Neural cell (in vitro differentiated cells): Measurements from ENCODE around the gene LIME1.

ENCODE experiments used
- EZH2 ChIP-seq: fragments of 200-600, 300-800 bp; shearing (Covaris generic), sonication (generic); IDR thresholded peaks from 2 replicates; pipeline ENCODE4 v1.6.1; 2014; ENCODE audit warnings: antibody characterized with exemption, low read length, borderline replicate concordance, mild to moderate bottlenecking; ENCODE audit not compliant: insufficient read depth, poor library complexity, severe bottlenecking
- POLR2AphosphoS5 ChIP-seq: IDR thresholded peaks from 2 replicates; pipeline ENCODE4 v1.6.1; 2012
- TF ChIP-seq, protein P1 (sequence below): fragments of 450-650 bp; IDR thresholded peaks from 2 replicates; pipeline ENCODE4 v1.5.1; 2014; ENCODE audit warnings: antibody characterized with exemption, mild to moderate bottlenecking, moderate library complexity; ENCODE audit not compliant: poor library complexity, severe bottlenecking
- TF ChIP-seq, protein P2 (sequence below): IDR thresholded peaks from 2 replicates; pipeline ENCODE4 v1.6.1; 2012; ENCODE audit warnings: borderline replicate concordance

DNA sequence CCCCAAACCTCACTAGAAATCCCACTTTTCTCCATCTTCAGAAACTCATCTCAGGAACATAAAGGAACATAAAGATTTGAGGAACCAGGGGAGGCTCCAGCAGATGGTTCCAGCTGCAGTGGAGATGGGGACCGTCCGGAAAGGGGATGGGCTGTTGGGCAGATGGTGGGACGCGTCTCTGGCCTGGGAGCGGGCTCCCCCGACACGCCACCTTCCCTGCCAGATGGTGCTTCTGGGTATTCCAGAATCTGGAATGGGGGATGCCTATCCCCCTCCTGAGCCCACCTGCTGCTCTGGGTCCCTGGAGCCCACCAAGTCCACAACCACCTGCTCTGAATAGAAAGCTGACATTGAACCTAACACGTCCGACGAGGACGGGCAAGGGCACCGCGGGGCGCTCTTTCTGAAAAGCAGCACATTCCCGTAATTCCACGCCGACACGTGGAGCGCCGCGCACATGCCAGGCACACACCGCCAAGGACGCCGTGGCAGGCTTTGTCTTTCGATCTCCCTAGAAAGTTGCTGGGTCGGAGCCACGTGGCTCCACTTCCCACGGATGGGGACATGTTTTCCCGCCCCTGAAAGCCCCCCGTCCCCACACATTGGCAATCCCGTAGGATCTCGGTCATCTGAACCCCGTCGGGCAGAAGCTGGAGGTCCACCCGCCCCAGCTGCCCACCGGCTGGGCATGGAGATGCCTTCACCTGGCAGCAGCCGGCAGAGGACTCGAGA, 30.4 kb downstream of the LIME1 start:
- TF ChIP-seq, protein P1, sequence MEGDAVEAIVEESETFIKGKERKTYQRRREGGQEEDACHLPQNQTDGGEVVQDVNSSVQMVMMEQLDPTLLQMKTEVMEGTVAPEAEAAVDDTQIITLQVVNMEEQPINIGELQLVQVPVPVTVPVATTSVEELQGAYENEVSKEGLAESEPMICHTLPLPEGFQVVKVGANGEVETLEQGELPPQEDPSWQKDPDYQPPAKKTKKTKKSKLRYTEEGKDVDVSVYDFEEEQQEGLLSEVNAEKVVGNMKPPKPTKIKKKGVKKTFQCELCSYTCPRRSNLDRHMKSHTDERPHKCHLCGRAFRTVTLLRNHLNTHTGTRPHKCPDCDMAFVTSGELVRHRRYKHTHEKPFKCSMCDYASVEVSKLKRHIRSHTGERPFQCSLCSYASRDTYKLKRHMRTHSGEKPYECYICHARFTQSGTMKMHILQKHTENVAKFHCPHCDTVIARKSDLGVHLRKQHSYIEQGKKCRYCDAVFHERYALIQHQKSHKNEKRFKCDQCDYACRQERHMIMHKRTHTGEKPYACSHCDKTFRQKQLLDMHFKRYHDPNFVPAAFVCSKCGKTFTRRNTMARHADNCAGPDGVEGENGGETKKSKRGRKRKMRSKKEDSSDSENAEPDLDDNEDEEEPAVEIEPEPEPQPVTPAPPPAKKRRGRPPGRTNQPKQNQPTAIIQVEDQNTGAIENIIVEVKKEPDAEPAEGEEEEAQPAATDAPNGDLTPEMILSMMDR, result no peak
- TF ChIP-seq, protein P2, sequence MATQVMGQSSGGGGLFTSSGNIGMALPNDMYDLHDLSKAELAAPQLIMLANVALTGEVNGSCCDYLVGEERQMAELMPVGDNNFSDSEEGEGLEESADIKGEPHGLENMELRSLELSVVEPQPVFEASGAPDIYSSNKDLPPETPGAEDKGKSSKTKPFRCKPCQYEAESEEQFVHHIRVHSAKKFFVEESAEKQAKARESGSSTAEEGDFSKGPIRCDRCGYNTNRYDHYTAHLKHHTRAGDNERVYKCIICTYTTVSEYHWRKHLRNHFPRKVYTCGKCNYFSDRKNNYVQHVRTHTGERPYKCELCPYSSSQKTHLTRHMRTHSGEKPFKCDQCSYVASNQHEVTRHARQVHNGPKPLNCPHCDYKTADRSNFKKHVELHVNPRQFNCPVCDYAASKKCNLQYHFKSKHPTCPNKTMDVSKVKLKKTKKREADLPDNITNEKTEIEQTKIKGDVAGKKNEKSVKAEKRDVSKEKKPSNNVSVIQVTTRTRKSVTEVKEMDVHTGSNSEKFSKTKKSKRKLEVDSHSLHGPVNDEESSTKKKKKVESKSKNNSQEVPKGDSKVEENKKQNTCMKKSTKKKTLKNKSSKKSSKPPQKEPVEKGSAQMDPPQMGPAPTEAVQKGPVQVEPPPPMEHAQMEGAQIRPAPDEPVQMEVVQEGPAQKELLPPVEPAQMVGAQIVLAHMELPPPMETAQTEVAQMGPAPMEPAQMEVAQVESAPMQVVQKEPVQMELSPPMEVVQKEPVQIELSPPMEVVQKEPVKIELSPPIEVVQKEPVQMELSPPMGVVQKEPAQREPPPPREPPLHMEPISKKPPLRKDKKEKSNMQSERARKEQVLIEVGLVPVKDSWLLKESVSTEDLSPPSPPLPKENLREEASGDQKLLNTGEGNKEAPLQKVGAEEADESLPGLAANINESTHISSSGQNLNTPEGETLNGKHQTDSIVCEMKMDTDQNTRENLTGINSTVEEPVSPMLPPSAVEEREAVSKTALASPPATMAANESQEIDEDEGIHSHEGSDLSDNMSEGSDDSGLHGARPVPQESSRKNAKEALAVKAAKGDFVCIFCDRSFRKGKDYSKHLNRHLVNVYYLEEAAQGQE, result no peak
- TF ChIP-seq EZH2 (no peak), POLR2AphosphoS5 (no peak)
